Neural cell (in vitro differentiated cells): ENCODE measurements around the gene SH3RF1. TPM values are rescaled to one million over a fixed set of nuclear protein-coding genes. Genes with fewer than 3 reads are reported as not detected.

Experiments
- H2AFZ ChIP-seq: fragments of 200-600, 300-800 bp; sonication (generic), shearing (Covaris generic); 2 replicates; pipeline ENCODE4 v1.6.0; 2014; ENCODE audit warnings: low read depth, mild to moderate bottlenecking, antibody characterized with exemption, low read length, moderate library complexity
- H3F3A ChIP-seq: fragments of 200-600 bp; shearing (Covaris generic); 2 replicates; pipeline ENCODE4 v1.6.1; 2016; ENCODE audit warnings: mild to moderate bottlenecking, moderate library complexity, mixed read lengths, antibody characterized with exemption, low read length; ENCODE audit not compliant: insufficient read depth, poor library complexity, severe bottlenecking
- H3K27ac ChIP-seq: fragments of 200-600, 300-800 bp; sonication (generic), shearing (Covaris generic); 2 replicates; pipeline ENCODE4 v1.5.1; 2014; ENCODE audit warnings: mild to moderate bottlenecking, low read length, moderate library complexity
- H3K27me3 ChIP-seq: fragments of 300-800, 200-600 bp; sonication (generic), shearing (Covaris generic); 2 replicates; pipeline ENCODE4 v1.6.0; 2014; ENCODE audit warnings: mild to moderate bottlenecking, low read depth, low read length, moderate library complexity; ENCODE audit not compliant: insufficient read depth
- H3K36me3 ChIP-seq: fragments of 300-800, 200-600 bp; sonication (generic), shearing (Covaris generic); 2 replicates; pipeline ENCODE4 v1.5.1; 2014; ENCODE audit warnings: mild to moderate bottlenecking, antibody characterized with exemption, low read length, moderate library complexity; ENCODE audit not compliant: insufficient read depth
- H3K4me2 ChIP-seq: fragments of 300-800, 200-600 bp; sonication (generic), shearing (Covaris generic); 2 replicates; pipeline ENCODE4 v1.6.0; 2014; ENCODE audit warnings: mild to moderate bottlenecking, low read length
- H3K4me3 ChIP-seq: fragments of 300-800, 200-600 bp; sonication (generic), shearing (Covaris generic); 2 replicates; pipeline ENCODE4 v1.5.1; 2014; ENCODE audit warnings: mild to moderate bottlenecking, low read length, moderate library complexity
- H3K79me2 ChIP-seq: fragments of 200-600 bp; shearing (Covaris generic); replicated peaks from 2 replicates; pipeline ENCODE4 v1.6.0; 2014; ENCODE audit warnings: mild to moderate bottlenecking, low read length, moderate library complexity; ENCODE audit not compliant: insufficient read depth
- H3K9ac ChIP-seq: fragments of 300-800, 200-600 bp; sonication (generic), shearing (Covaris generic); 2 replicates; pipeline ENCODE4 v1.6.1; 2016; ENCODE audit warnings: mild to moderate bottlenecking, low read length, mixed read lengths
- H3K9me2 ChIP-seq: fragments of 200-600 bp; shearing (Covaris generic); 2 replicates; pipeline ENCODE4 v1.6.1; 2016; ENCODE audit warnings: mild to moderate bottlenecking, low read length, mixed read lengths; ENCODE audit not compliant: insufficient read depth
- H3K9me3 ChIP-seq: fragments of 200-600, 300-800 bp; sonication (generic), shearing (Covaris generic); 2 replicates; pipeline ENCODE4 v1.6.1; 2016; ENCODE audit warnings: mild to moderate bottlenecking, mixed run types, low read length, moderate library complexity, mixed read lengths
- H4K20me1 ChIP-seq: fragments of 200-600 bp; shearing (Covaris generic); 2 replicates; pipeline ENCODE4 v1.6.1; 2016; ENCODE audit warnings: mild to moderate bottlenecking, mixed run types; ENCODE audit not compliant: insufficient read depth
- EP300 ChIP-seq: fragments of 450-650 bp; conservative IDR thresholded peaks from 2 replicates; pipeline ENCODE4 v1.6.1; 2014; ENCODE audit warnings: antibody characterized with exemption, mild to moderate bottlenecking, moderate library complexity; ENCODE audit not compliant: poor library complexity, severe bottlenecking
- EZH2 ChIP-seq: fragments of 200-600, 300-800 bp; shearing (Covaris generic), sonication (generic); IDR thresholded peaks from 2 replicates; pipeline ENCODE4 v1.6.1; 2014; ENCODE audit warnings: antibody characterized with exemption, low read length, borderline replicate concordance, mild to moderate bottlenecking; ENCODE audit not compliant: insufficient read depth, poor library complexity, severe bottlenecking
- MXI1 ChIP-seq: fragments of 450-650 bp; conservative IDR thresholded peaks from 2 replicates; pipeline ENCODE4 v1.6.1; 2014; ENCODE audit warnings: antibody characterized with exemption, mild to moderate bottlenecking; ENCODE audit not compliant: poor library complexity, severe bottlenecking
- POLR2AphosphoS5 ChIP-seq: IDR thresholded peaks from 2 replicates; pipeline ENCODE4 v1.6.1; 2012
- RAD21 ChIP-seq: fragments of 450-650 bp; conservative IDR thresholded peaks from 2 replicates; pipeline ENCODE4 v1.6.1; 2014; ENCODE audit warnings: antibody characterized with exemption, mild to moderate bottlenecking, moderate library complexity
- REST ChIP-seq: IDR thresholded peaks from 2 replicates; pipeline ENCODE4 v1.6.1; 2012; ENCODE audit warnings: borderline replicate concordance
- SMC3 ChIP-seq: fragments of 450-650 bp; conservative IDR thresholded peaks from 2 replicates; pipeline ENCODE4 v1.6.1; 2014; ENCODE audit warnings: antibody characterized with exemption, mild to moderate bottlenecking, moderate library complexity; ENCODE audit not compliant: poor library complexity
- TAF1 ChIP-seq: IDR thresholded peaks from 2 replicates; pipeline ENCODE4 v1.6.1; 2012; ENCODE audit warnings: low read depth
- polyA plus RNA-seq: library from polyadenylated mRNA; depleted of rRNA; stranded (reverse); fragments of >200 nt; gene quantifications from 2 replicates; pipeline ENCODE4 v1.2.3, GENCODE V29; 2014
- TF ChIP-seq, protein P1 (sequence below): fragments of 450-650 bp; IDR thresholded peaks from 2 replicates; pipeline ENCODE4 v1.5.1; 2014; ENCODE audit warnings: antibody characterized with exemption, mild to moderate bottlenecking, moderate library complexity; ENCODE audit not compliant: poor library complexity, severe bottlenecking

Gene SH3RF1
- polyA plus RNA-seq, 1 donor from 2014 or later = 3.1 TPM

- Histone ChIP-seq H3K27me3 (no peaks in the 10 kb centered on the region), H3K79me2 (peaks cover 66% of the 10 kb centered on the region), H4K20me1 (no peaks in the 10 kb centered on the region), H3K27ac (no peak overlapping the region), H3K9me3 (no peaks in the 10 kb centered on the region), H3K36me3 (no peaks in the 10 kb centered on the region), H3K9me2 (no peaks in the 10 kb centered on the region), H2AFZ (no peak overlapping the region), H3K9ac (no peak overlapping the region), H3K4me2 (no peak overlapping the region), H3K4me3 (no peak overlapping the region), H3F3A (no peaks in the 10 kb centered on the region)
- TF ChIP-seq, protein P1, sequence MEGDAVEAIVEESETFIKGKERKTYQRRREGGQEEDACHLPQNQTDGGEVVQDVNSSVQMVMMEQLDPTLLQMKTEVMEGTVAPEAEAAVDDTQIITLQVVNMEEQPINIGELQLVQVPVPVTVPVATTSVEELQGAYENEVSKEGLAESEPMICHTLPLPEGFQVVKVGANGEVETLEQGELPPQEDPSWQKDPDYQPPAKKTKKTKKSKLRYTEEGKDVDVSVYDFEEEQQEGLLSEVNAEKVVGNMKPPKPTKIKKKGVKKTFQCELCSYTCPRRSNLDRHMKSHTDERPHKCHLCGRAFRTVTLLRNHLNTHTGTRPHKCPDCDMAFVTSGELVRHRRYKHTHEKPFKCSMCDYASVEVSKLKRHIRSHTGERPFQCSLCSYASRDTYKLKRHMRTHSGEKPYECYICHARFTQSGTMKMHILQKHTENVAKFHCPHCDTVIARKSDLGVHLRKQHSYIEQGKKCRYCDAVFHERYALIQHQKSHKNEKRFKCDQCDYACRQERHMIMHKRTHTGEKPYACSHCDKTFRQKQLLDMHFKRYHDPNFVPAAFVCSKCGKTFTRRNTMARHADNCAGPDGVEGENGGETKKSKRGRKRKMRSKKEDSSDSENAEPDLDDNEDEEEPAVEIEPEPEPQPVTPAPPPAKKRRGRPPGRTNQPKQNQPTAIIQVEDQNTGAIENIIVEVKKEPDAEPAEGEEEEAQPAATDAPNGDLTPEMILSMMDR = no peak
- no peak for TF ChIP-seq REST
- TF ChIP-seq MXI1 = no peak
- TF ChIP-seq EZH2 = no peak
- no peak for TF ChIP-seq RAD21
- TF ChIP-seq SMC3 = no peak
- TF ChIP-seq EP300 = no peak
- TF ChIP-seq TAF1 = no peak
- no peak for TF ChIP-seq POLR2AphosphoS5
These were observed 17.6 kb downstream of the SH3RF1 start for GRCh38 chr4:169253113-169253671.

DNA sequence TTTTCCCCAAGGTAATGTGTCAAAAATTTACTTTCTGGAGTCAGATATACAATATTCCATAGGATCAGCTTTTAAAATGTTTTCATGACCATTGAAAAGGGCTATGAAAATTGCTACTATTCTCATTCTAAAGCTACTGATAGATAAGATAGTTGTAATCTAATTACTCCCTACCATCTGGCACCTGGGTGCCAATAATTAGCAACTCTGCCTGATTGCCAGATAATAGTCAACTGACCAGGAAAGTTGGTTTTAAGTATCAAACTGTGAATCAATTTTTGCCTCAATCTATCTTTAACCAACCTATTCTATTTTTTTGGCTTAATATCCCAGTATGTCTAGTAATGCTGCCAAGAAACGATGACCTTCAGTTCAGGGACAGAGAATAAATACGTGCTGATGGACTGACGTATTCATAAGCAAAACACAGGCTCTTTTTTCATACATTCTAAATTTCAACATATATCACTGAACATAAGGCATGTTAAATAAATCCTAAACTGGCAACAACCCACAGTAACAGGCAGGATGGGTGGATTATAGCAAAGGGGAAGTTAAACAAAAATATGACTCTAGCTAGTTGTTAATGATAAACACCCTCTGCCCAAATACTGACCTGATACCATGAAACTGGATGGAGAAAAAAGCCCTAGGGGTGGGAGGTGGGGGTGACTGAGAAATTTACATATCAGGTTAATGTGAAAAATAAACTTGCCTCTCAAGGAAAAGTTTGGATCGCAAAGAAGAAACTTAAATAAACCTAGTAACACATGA, 18.2 kb downstream of the SH3RF1 start:
- H3K9ac ChIP-seq = no peak overlapping the region
- no peak overlapping the region for H3K4me2 ChIP-seq
- TF ChIP-seq MXI1 (no peak), POLR2AphosphoS5 (no peak), RAD21 (no peak), REST (no peak), TAF1 (no peak), SMC3 (no peak), EP300 (no peak), EZH2 (no peak)
- TF ChIP-seq, protein P1 = no peak
- no peaks in the 10 kb centered on the region for H3K36me3 ChIP-seq
- H3K79me2 ChIP-seq = peaks cover 66% of the 10 kb centered on the region
- no peaks in the 10 kb centered on the region for H3K9me2 ChIP-seq
- H3K4me3 ChIP-seq = no peak overlapping the region
- H3F3A ChIP-seq = no peaks in the 10 kb centered on the region
- no peak overlapping the region for H3K27ac ChIP-seq
- no peaks in the 10 kb centered on the region for H4K20me1 ChIP-seq
- H2AFZ ChIP-seq = no peak overlapping the region
- H3K9me3 ChIP-seq = no peaks in the 10 kb centered on the region
- no peaks in the 10 kb centered on the region for H3K27me3 ChIP-seq
